Measurements from ENCODE around the gene SAG. TPM values are rescaled to one million over a fixed set of nuclear protein-coding genes. Genes with fewer than 3 reads are reported as not detected.

SAG gene
- total and polyA plus RNA-seq, 2 experiments from 2014 or later: not detected

GRCh38 chr2:233329489-233330135 is 22.0 kb downstream of the SAG start:
- no peak overlapping the region for H3K4me2 ChIP-seq
- H3K79me2 ChIP-seq (replicated peaks; ENCODE audit: insufficient read depth): no peaks in the 10 kb centered on the region
- peaks cover 10% of the 10 kb centered on the region; the same call in 1 of the 2 replicates for H3K4me1 ChIP-seq (ENCODE audit: insufficient read depth)
- no peaks in the 10 kb centered on the region for H4K20me1 ChIP-seq (replicated peaks; ENCODE audit: insufficient read depth)
- H3K27ac Mint-ChIP-seq: no peak overlapping the region
- ATAC-seq (peak; percentile 86), DNase-seq (ENCODE audit: low spot score) (peak; percentile 13)
- H3K4me1 Mint-ChIP-seq: peaks cover 16% of the 10 kb centered on the region
- H3K4me3 ChIP-seq: no peak overlapping the region
- H3K9me2 ChIP-seq (ENCODE audit: insufficient read depth): no peaks in the 10 kb centered on the region
- no peak overlapping the region for H3K27ac ChIP-seq (ENCODE audit: low read depth)
- H3K36me3 ChIP-seq (ENCODE audit: insufficient read depth): no peaks in the 10 kb centered on the region
- H3K36me3 Mint-ChIP-seq (ENCODE audit: low read depth): no peaks in the 10 kb centered on the region
- TF ChIP-seq NANOG (IDR thresholded peaks at IDR 0.05; ENCODE audit: borderline replicate concordance) (peak; percentile 32; the same call in 1 of the 2 replicates), ZNF462 (CRISPR knock-in tag; IDR thresholded peaks at IDR 0.05) (peak; percentile 60), ZNF114 (CRISPR knock-in tag; IDR thresholded peaks at IDR 0.05) (no peak)
- no peaks in the 10 kb centered on the region for H3F3A ChIP-seq (replicated peaks; ENCODE audit: low read depth)
- no peak overlapping the region for H3K4me3 Mint-ChIP-seq
- H3K9me3 Mint-ChIP-seq: no peaks in the 10 kb centered on the region
- no peak overlapping the region for H2AFZ ChIP-seq
- H3K27me3 ChIP-seq (ENCODE audit: insufficient read depth): no peaks in the 10 kb centered on the region
- H3K27me3 Mint-ChIP-seq (ENCODE audit: insufficient read depth, low read depth, poor library complexity): peaks cover 17% of the 10 kb centered on the region

- Histone ChIP-seq H3K27me3 (ENCODE audit: insufficient read depth) (no peaks in the 10 kb centered on the region), H4K20me1 (replicated peaks; ENCODE audit: insufficient read depth) (no peaks in the 10 kb centered on the region), H3K4me1 (ENCODE audit: insufficient read depth) (peaks cover 10% of the 10 kb centered on the region; the same call in 1 of the 2 replicates), H3F3A (replicated peaks; ENCODE audit: low read depth) (no peaks in the 10 kb centered on the region), H2AFZ (no peak overlapping the region), H3K4me2 (no peak overlapping the region), H3K9me2 (ENCODE audit: insufficient read depth) (no peaks in the 10 kb centered on the region), H3K36me3 (ENCODE audit: insufficient read depth) (no peaks in the 10 kb centered on the region), H3K27ac (ENCODE audit: low read depth) (no peak overlapping the region), H3K4me3 (no peak overlapping the region), H3K79me2 (replicated peaks; ENCODE audit: insufficient read depth) (no peaks in the 10 kb centered on the region)
- ATAC-seq (no peak), DNase-seq (ENCODE audit: low spot score) (no peak)
- no peaks in the 10 kb centered on the region for H3K9me3 Mint-ChIP-seq
- no peak overlapping the region for H3K27ac Mint-ChIP-seq
- H3K4me3 Mint-ChIP-seq: no peak overlapping the region
- peaks cover 14% of the 10 kb centered on the region for H3K4me1 Mint-ChIP-seq
- no peaks in the 10 kb centered on the region for H3K36me3 Mint-ChIP-seq (ENCODE audit: low read depth)
- H3K27me3 Mint-ChIP-seq (ENCODE audit: insufficient read depth, low read depth, poor library complexity): peaks cover 17% of the 10 kb centered on the region
- no peak for TF ChIP-seq JUNB (IDR thresholded peaks at IDR 0.05; ENCODE audit: unreplicated experiment)
- no peak for TF ChIP-seq POLR2AphosphoS5 (IDR thresholded peaks at IDR 0.05; ENCODE audit: low read depth)
- TF ChIP-seq STAT1 (IDR thresholded peaks at IDR 0.05; ENCODE audit: unreplicated experiment): no peak
- TF ChIP-seq ZNF462 (CRISPR knock-in tag; IDR thresholded peaks at IDR 0.05): no peak
- TF ChIP-seq NANOG (IDR thresholded peaks at IDR 0.05; ENCODE audit: borderline replicate concordance): no peak
Observed at GRCh38 chr2:233331536-233331935, 23.9 kb downstream of the SAG start.
